Activated CD8-positive, alpha-beta T cell treated with anti-CD3 and anti-CD28 coated beads for 36 hours (primary cell): ENCODE measurements around the gene CACNA1E. TPM values are rescaled to one million over a fixed set of nuclear protein-coding genes. Genes with fewer than 3 reads are reported as not detected.

Experiments used
- ATAC-seq: fragments of 200-7000 bp; cut with Tn5 transposase; one replicate; pipeline ENCODE4 v1.10.0; 2021; ENCODE audit warnings: mild to moderate bottlenecking, moderate library complexity
- CTCF ChIA-PET: fragments of 350-600 bp; sonication (Branson Sonifier 250); formaldehyde crosslinking; loops from one replicate; lab custom pipeline; 2021; ENCODE audit warnings: antibody characterized with exemption; lab: Charles Lee
- POLR2A ChIA-PET: fragments of 350-600 bp; sonication (Branson Sonifier 250); formaldehyde crosslinking; loops from one replicate; lab custom pipeline; 2021; ENCODE audit warnings: antibody characterized with exemption; lab: Charles Lee
- DNase-seq: peaks from one replicate; pipeline ENCODE4 v3.0.0-alpha.2; 2020
- H3K27ac Mint-ChIP-seq: one replicate; pipeline ENCODE4 v1.8.0; 2021; ENCODE audit warnings: mild to moderate bottlenecking, mixed read lengths
- H3K27me3 Mint-ChIP-seq: one replicate; pipeline ENCODE4 v1.8.0; 2021; ENCODE audit warnings: mixed read lengths
- H3K36me3 Mint-ChIP-seq: one replicate; pipeline ENCODE4 v1.8.0; 2021; ENCODE audit warnings: low read depth, mixed read lengths
- H3K4me1 Mint-ChIP-seq: one replicate; pipeline ENCODE4 v1.8.0; 2021; ENCODE audit warnings: low read depth, mixed read lengths
- H3K4me3 Mint-ChIP-seq: one replicate; pipeline ENCODE4 v1.8.0; 2021; ENCODE audit warnings: mild to moderate bottlenecking, moderate library complexity, mixed read lengths
- H3K9me3 Mint-ChIP-seq: one replicate; pipeline ENCODE4 v1.8.0; 2021; ENCODE audit warnings: mixed read lengths
- intact Hi-C: fragments of 100-400 bp; cut with micrococcal nuclease; formaldehyde crosslinking; loops from one replicate; pipeline ENCODE4 v1.10.0; 2022
- total RNA-seq, 2 experiments: library from RNA; stranded (reverse); gene quantifications; one replicate each; pipeline ENCODE4 v1.2.3, GENCODE V29; 2021
- TF ChIP-seq, protein P1 (sequence below): fragments of 200-600 bp; IDR thresholded peaks from one replicate; pipeline ENCODE4 v1.8.0; 2022; ENCODE audit warnings: antibody characterized with exemption, mild to moderate bottlenecking

CACNA1E gene
- total RNA-seq, 2 experiments from 2014 or later = not detected

DNA sequence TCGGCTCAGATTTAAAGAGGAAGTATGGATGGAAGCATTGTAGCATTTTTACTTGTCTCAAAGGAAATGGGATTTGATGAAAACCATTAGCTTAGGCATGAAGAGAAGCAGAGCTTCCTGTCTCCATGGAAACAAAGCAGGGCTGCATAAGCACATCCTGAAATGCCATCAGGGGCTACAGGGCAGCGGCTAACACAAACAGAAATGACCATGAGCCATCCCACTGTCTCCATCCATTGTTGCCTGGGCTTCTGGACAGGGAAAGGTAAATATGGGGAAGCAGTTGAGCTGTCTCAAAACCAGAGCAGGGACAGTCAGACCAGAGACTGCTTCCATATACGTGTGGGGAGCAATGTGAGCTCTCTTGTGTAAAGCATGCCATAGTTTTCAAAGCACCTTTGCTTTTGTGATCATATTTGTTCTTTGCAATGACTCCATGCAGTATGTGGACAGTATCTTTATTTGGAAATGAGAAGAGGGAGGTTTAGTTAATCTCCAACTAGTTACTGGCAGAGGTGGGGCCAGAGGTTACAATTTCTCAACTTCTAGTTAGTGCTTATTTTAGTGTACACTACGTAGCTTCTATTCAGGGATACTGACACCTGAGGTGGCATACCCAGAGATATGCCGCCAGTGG is 176.1 kb downstream of the CACNA1E start:
- CTCF ChIA-PET = interaction anchor here (0.6 kb wide), 1 partner anchor 395 kb away, joined by 3 read pairs; no protein-coding TSS in a partner anchor
- intact Hi-C loops = no loop called here
- Mint-ChIP-seq H3K27ac (no peak overlapping the region), H3K4me1 (peaks cover 2% of the 10 kb centered on the region), H3K27me3 (peaks cover 8% of the 10 kb centered on the region), H3K9me3 (no peaks in the 10 kb centered on the region), H3K36me3 (no peaks in the 10 kb centered on the region), H3K4me3 (no peak overlapping the region)
- ATAC-seq (no peak), DNase-seq (no peak)
- TF ChIP-seq, protein P1, sequence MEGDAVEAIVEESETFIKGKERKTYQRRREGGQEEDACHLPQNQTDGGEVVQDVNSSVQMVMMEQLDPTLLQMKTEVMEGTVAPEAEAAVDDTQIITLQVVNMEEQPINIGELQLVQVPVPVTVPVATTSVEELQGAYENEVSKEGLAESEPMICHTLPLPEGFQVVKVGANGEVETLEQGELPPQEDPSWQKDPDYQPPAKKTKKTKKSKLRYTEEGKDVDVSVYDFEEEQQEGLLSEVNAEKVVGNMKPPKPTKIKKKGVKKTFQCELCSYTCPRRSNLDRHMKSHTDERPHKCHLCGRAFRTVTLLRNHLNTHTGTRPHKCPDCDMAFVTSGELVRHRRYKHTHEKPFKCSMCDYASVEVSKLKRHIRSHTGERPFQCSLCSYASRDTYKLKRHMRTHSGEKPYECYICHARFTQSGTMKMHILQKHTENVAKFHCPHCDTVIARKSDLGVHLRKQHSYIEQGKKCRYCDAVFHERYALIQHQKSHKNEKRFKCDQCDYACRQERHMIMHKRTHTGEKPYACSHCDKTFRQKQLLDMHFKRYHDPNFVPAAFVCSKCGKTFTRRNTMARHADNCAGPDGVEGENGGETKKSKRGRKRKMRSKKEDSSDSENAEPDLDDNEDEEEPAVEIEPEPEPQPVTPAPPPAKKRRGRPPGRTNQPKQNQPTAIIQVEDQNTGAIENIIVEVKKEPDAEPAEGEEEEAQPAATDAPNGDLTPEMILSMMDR = no peak
- POLR2A ChIA-PET = no interaction called here

DNA sequence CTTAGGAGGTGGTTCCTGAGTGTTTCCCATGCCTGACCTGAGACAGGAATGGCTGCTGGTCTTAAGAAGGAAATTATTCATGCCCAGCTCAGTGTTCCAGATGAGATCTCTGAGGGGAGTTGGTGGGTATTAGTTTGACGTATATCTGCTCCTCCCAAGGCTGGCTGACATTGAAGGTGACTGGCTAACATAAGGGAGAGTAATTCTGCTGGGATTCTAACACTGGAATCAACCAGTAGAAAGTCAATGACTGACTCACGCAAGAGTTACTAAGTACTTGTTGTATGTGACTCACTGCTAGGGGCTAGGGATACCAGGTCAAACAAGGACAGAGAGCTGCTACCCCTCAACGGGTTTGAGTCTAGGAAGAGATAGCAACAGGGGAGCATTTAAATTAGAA is 177.3 kb downstream of the CACNA1E start:
- intact Hi-C loops = no loop called here
- ChIA-PET CTCF (no interaction called here), POLR2A (no interaction called here)
- H3K36me3 Mint-ChIP-seq = no peaks in the 10 kb centered on the region
- no peak overlapping the region for H3K4me3 Mint-ChIP-seq
- ATAC-seq (no peak), DNase-seq (no peak)
- no peaks in the 10 kb centered on the region for H3K9me3 Mint-ChIP-seq
- TF ChIP-seq, protein P1 = no peak
- peaks cover 10% of the 10 kb centered on the region for H3K27me3 Mint-ChIP-seq
- no peak overlapping the region for H3K27ac Mint-ChIP-seq
- H3K4me1 Mint-ChIP-seq = no peaks in the 10 kb centered on the region

DNA sequence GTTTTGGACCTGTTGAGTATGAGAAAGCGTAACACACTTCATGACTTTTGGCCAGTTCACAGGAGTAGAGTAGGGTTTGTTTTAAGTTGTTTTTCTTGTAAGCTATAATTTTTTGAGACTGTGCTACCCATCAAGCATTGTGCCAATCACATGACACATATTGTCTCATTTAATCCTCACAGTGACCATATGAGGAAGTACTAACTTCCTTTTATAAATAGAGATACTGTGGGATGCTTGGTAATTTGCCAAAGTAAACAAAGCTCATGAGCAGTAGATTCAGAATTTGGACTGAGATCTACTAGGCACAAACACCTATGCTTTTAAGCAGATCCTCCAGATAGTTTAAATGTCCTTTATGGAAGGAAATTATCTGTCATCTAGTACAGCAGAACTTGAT is 178.3 kb downstream of the CACNA1E start:
- TF ChIP-seq, protein P1 = no peak
- Mint-ChIP-seq H3K4me1 (no peaks in the 10 kb centered on the region), H3K27ac (no peak overlapping the region), H3K27me3 (peaks cover 12% of the 10 kb centered on the region), H3K4me3 (no peak overlapping the region), H3K36me3 (no peaks in the 10 kb centered on the region), H3K9me3 (no peaks in the 10 kb centered on the region)
- CTCF ChIA-PET = no interaction called here
- intact Hi-C loops = no loop called here
- no peak for ATAC-seq
- DNase-seq = no peak
- POLR2A ChIA-PET = no interaction called here

DNA sequence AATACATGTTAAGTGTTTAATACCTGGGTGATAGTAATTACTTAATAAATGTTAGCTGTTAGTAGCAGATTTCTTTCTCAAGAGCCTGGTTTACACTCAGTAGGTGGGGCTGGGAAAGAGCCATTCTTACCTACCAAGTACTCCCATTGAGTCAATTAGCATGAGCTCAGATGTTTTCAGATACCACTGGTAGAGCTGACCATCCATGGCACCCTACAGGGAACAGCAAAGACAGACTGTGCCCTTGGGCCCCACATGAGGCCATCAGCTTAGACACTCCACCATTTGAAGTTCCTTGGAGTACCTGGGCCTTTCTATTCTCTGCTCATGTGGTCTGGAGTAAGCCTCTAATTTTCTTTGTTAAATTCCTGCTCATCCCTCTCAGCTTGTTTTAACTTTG is 179.3 kb downstream of the CACNA1E start:
- Mint-ChIP-seq H3K36me3 (no peaks in the 10 kb centered on the region), H3K9me3 (no peaks in the 10 kb centered on the region), H3K4me3 (no peak overlapping the region), H3K27me3 (peaks cover 10% of the 10 kb centered on the region), H3K27ac (no peak overlapping the region), H3K4me1 (no peaks in the 10 kb centered on the region)
- DNase-seq = no peak
- ChIA-PET CTCF (no interaction called here), POLR2A (no interaction called here)
- TF ChIP-seq, protein P1 = no peak
- no peak for ATAC-seq
- intact Hi-C loops = no loop called here

DNA sequence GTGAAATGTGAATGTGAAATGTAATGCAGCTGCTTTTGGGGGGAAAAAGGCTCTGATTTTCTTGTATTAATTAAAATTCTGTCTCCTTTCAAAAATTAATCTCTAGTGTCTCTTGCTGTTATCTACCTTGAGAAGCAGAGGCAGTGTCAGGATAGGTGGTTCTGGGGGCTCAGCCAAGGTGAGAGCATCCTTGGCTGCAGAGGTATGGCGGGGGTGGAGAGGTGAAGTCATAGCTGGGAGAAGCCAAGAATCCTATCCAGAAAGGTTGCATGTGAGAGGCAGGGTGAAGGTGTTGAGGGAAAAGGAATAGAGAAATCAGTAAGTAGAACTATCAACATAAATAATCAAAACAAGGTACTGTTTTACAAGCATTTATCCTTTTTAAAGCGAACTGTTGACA is 181.2 kb downstream of the CACNA1E start:
- TF ChIP-seq, protein P1 = no peak
- Mint-ChIP-seq H3K4me3 (no peak overlapping the region), H3K4me1 (no peaks in the 10 kb centered on the region), H3K36me3 (no peaks in the 10 kb centered on the region), H3K27me3 (peaks cover 15% of the 10 kb centered on the region), H3K27ac (no peak overlapping the region), H3K9me3 (no peaks in the 10 kb centered on the region)
- ATAC-seq (no peak), DNase-seq (no peak)
- ChIA-PET CTCF (interaction anchor here (1.2 kb wide), 1 partner anchor 186 kb away, joined by 3 read pairs; no protein-coding TSS in a partner anchor), POLR2A (interaction anchor here (0.6 kb wide), 1 partner anchor 34 kb away, joined by 3 read pairs; no protein-coding TSS in a partner anchor)
- intact Hi-C loops = no loop called here
